NCI-H510A treated with DMSO at 0.1 percent for 48 hours (cell line): ENCODE results near the gene DOCK10.

Experiments used
- DNase-seq: peaks from one replicate; lab custom pipeline; 2025; lab: John Stamatoyannopoulos, UW

The DOCK10 gene

DNA sequence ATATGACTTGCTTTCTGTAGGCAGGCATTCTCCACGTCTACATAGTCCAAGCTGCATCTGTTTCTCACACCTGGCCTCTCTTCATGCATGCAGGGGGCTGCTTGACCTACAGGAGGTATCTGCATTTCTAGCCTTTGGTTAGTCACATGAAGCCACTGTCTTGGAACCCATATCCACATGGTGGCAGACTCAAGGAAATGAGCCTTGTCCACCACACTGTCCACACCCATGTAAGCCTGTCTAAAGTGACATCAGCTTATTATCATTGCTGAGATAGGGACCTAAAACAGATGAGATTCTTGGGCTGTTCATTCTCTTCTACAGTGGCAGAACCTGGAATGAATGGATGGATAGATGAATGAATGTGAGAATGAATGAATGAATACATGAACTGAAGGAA lies 160.4 kb downstream of the DOCK10 start:
- DNase-seq = no peak

DNA sequence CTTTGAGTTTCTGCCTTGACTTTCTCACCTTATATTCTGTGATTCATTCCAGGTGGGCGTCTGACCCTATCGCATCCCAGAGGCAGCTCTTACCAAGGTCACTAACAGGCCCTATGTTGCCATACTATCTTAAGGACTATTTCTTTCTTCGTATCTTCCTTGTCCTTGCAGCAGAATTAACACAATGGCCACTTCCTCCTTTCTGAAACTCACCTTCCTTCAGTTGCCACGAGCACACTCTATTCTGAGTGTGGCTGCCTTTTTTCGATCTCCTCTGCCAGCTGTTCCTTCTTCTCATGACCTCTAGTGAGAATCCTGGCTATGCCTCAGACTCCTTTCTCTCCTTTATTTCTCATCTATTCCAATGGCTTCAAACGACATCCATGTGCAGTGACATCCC lies 165.7 kb downstream of the DOCK10 start:
- DNase-seq = no peak

GRCh38 chr2:224875841-224876240 lies 166.4 kb downstream of the DOCK10 start:
- no peak for DNase-seq

- no peak for DNase-seq
Measured at GRCh38 chr2:224875153-224875552, 167.1 kb downstream of the DOCK10 start.

DNA sequence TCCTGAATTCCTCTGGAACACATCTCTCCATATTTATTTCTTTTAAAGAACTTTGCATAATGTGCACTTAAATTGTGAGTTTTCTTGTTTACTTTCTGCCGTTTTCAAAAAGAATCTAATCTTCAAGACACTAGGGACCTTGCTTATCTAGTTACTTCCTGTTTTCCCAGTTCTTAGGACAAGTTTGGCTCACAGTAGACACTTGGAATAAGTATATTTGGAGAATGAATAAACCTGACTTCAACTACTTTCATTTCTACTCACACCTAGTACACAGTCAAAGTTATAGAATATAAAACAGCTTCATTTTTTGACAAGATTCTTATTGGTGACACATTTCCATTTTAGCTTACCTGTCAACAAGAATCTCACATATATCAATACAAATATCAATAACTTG lies 170.5 kb downstream of the DOCK10 start:
- DNase-seq = no peak

GRCh38 chr2:224870341-224870740 lies 171.9 kb downstream of the DOCK10 start:
- DNase-seq = no peak

GRCh38 chr2:224869601-224870233 lies 172.6 kb downstream of the DOCK10 start:
- no peak for DNase-seq

- DNase-seq = no peak
Measured at GRCh38 chr2:224865016-224865415, 177.3 kb downstream of the DOCK10 start.

GRCh38 chr2:224861266-224861665 lies 181.0 kb downstream of the DOCK10 start:
- no peak for DNase-seq

DNA sequence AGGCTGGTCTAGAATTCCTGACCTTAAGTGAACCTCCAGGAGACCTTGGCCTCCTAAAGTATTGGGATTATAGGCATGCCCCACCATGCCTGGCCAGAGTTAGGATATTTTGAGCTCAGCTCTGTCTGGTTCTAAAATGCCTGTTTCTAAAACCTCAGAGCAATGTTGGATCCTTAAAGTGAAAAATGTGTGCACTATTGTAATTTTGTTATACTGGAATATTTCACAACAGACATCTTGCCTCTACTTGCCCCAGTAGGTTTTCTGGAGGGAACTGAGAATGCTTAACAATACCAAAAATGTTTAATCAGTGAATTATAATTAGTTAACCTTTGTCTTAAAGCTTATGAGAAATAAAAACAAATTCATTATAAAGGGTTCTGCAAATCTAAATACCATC lies 181.5 kb downstream of the DOCK10 start:
- DNase-seq = no peak

- no peak for DNase-seq
Measured at GRCh38 chr2:224851811-224852210, 190.5 kb downstream of the DOCK10 start.

- DNase-seq = no peak
Measured at GRCh38 chr2:224850081-224850480, 192.2 kb downstream of the DOCK10 start.

DNA sequence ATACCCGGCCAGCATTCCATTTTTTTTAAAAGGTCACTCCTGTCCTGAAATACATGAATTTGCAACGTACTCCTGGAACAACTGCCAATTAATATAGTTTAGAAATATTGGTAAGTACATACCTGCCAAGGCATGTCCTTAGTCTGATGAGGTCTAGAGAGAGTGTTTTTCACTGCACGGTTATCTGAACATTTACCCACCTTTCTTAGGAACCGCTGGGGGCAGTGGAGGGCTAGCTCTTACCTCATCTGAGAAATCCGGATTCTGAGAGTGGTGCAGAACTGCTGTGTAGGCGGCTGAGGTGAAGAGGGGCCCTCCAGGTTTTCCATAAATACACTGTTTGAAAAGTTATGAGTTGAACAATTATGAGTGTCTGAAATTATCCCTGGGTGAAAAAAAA lies 193.0 kb downstream of the DOCK10 start:
- DNase-seq = no peak

GRCh38 chr2:224847961-224848850 lies 194.1 kb downstream of the DOCK10 start:
- peak; percentile 41 for DNase-seq

GRCh38 chr2:224847381-224847780 lies 194.9 kb downstream of the DOCK10 start:
- DNase-seq = no peak

DNA sequence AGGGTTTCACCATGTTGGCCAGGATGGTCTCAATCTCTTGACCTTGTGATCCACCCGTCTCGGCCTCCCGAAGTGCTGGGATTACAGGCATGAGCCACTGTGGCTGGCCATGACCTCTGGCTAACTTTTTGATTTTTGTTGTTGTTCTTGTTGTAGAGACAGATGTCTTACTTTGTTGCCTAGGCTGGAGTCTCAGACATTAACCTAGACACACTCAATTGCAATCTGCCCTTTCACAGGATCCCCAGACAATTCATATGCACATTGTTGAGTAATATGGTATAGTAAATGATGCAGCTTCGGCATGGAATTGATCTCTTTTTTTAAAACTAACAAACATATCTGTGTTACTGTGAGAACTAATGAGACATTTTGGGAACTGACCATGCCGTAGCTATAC lies 195.6 kb downstream of the DOCK10 start:
- DNase-seq = no peak

- DNase-seq = no peak
Measured at GRCh38 chr2:224846161-224846560, 196.1 kb downstream of the DOCK10 start.

DNA sequence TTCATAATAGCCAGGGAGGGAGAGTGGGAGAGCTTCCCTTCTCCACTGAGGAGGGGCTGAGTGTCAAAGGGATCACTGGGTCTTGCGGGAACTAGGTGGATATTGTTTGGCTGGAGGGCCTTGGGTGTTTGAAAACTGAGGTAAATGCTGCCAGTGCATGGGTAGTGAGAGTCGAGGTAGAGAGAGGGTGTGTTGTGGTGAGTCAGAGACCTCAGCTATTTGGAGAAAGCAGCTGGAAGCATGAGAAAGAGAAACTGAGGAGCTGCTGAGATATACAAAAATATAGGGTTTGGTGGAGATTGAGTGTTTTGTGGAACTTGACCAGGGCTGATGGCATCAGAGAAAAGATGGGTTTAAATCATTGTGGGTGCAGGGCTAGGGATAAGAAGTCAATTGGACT lies 199.1 kb downstream of the DOCK10 start:
- no peak for DNase-seq

DNA sequence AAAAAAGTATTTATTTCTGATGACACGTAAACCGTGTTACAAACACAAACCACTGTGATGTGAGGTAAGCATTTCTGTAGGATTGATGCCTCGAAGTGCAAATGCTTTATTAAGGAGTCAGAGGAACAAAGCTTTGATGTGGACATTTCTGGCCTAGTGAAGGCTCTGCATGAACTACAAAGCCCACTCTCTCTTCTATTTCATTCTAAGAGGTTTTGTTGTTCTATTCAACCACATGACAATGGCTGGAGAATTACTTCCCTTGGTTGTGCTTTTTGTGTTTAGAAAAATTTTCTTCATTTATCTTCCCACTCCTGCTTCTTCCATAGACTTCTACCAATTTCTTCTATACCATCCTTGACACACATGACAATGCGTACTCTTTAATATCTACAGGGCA lies 200.4 kb downstream of the DOCK10 start:
- no peak for DNase-seq

- no peak for DNase-seq
Measured at GRCh38 chr2:224838335-224838734, 203.9 kb downstream of the DOCK10 start.

GRCh38 chr2:224837558-224837957 lies 204.7 kb downstream of the DOCK10 start:
- DNase-seq = no peak

GRCh38 chr2:224837066-224837465 lies 205.2 kb downstream of the DOCK10 start:
- DNase-seq = no peak

DNA sequence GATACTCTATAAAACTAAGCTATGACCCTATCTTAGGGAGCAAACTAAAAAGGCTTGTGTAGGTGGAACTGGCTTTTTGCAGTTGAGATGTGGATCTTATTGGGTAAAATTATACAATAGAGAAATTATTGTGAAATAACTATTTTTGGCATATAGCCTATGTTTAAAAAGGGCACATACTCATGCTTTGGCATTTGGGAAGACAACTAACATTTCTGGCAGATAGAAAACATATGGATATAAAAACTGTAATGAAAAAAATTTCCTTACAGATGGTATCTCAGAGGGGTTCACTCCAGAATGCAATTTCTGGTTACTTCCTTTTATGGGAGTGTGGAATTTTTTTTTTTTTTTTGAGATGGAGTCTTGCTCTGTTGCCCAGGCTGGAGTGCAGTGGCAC lies 206.0 kb downstream of the DOCK10 start:
- DNase-seq = no peak

DNA sequence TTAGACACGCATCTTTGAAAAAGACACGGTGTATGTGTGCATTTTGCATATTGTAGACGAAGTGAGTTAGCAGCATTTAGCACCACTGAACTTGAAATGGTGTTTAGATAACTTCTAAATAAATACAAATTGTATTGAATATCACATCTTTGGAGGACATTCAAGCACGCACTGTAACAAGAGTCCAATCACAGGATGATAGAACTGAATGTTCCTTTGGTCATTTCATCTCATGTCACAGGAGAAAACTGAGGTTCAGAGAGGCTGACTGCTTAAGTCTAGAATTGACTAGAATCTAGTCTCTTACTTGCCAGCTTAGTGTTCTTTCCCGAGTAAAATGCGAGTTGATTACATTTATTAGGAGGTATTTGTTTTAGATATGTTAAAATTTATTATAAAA lies 206.9 kb downstream of the DOCK10 start:
- DNase-seq = no peak
